Activated naive CD8-positive, alpha-beta T cell treated with anti-CD3 and anti-CD28 coated beads, Interleukin-2, amount 50 U/mL, for 24 hours (primary cell): ENCODE data around the gene CCDC8.
"Not testable (repeated sequence)": the region's sequence is repeated elsewhere in the genome, so short reads cannot be mapped to it uniquely, and the experiment has no call there.

Experiments
- ATAC-seq: fragments of 150-1000 bp; cut with Tn5 transposase; one replicate; pipeline ENCODE4 v1.10.0; 2021
- DNase-seq: peaks from one replicate; pipeline ENCODE4 v3.0.0; 2021
- H3K27ac Mint-ChIP-seq: one replicate; pipeline ENCODE4 v1.8.0; 2021; ENCODE audit warnings: mild to moderate bottlenecking, mixed read lengths
- H3K27me3 Mint-ChIP-seq: one replicate; pipeline ENCODE4 v1.8.0; 2021; ENCODE audit warnings: mixed read lengths
- H3K36me3 Mint-ChIP-seq: one replicate; pipeline ENCODE4 v1.8.0; 2021; ENCODE audit warnings: low read depth, mixed read lengths
- H3K4me1 Mint-ChIP-seq: one replicate; pipeline ENCODE4 v1.8.0; 2021; ENCODE audit warnings: mixed read lengths
- H3K4me3 Mint-ChIP-seq: one replicate; pipeline ENCODE4 v1.8.0; 2021; ENCODE audit warnings: mild to moderate bottlenecking, moderate library complexity, mixed read lengths
- H3K9me3 Mint-ChIP-seq: one replicate; pipeline ENCODE4 v1.8.0; 2021; ENCODE audit warnings: mixed read lengths

CCDC8 gene

GRCh38 chr19:46402725-46403124 is 10.6 kb downstream of the CCDC8 start:
- H3K4me3 Mint-ChIP-seq: no peak overlapping the region
- no peak for ATAC-seq

GRCh38 chr19:46397801-46398479 is 15.4 kb downstream of the CCDC8 start:
- not testable (repeated sequence) for H3K4me3 Mint-ChIP-seq, H3K36me3 Mint-ChIP-seq, H3K27ac Mint-ChIP-seq, ATAC-seq, H3K9me3 Mint-ChIP-seq, DNase-seq, H3K4me1 Mint-ChIP-seq
- H3K27me3 Mint-ChIP-seq: peaks cover 27% of the 10 kb centered on the region

More at GRCh38 chr19:46402725-46403124, 10.6 kb downstream of the CCDC8 start:
- Mint-ChIP-seq H3K4me1 (peaks cover 14% of the 10 kb centered on the region), H3K27ac (no peak overlapping the region), H3K36me3 (no peaks in the 10 kb centered on the region), H3K9me3 (no peaks in the 10 kb centered on the region), H3K27me3 (peaks cover 64% of the 10 kb centered on the region)
- no peak for DNase-seq

GRCh38 chr19:46394402-46394797 is 19.0 kb downstream of the CCDC8 start:
- peaks cover 9% of the 10 kb centered on the region for H3K4me1 Mint-ChIP-seq
- ATAC-seq (peak; percentile 24), DNase-seq (no peak)
- peaks cover 8% of the 10 kb centered on the region for H3K27me3 Mint-ChIP-seq
- no peak overlapping the region for H3K27ac Mint-ChIP-seq
- peaks cover 16% of the 10 kb centered on the region for H3K36me3 Mint-ChIP-seq
- no peaks in the 10 kb centered on the region for H3K9me3 Mint-ChIP-seq
- H3K4me3 Mint-ChIP-seq: no peak overlapping the region

GRCh38 chr19:46393456-46394401 is 19.6 kb downstream of the CCDC8 start:
- peaks cover 9% of the 10 kb centered on the region for H3K4me1 Mint-ChIP-seq
- H3K4me3 Mint-ChIP-seq: no peak overlapping the region
- H3K9me3 Mint-ChIP-seq: no peaks in the 10 kb centered on the region
- DNase-seq (no peak), ATAC-seq (no peak)
- peaks cover 5% of the 10 kb centered on the region for H3K27me3 Mint-ChIP-seq
- no peak overlapping the region for H3K27ac Mint-ChIP-seq
- peaks cover 21% of the 10 kb centered on the region for H3K36me3 Mint-ChIP-seq

GRCh38 chr19:46392837-46393236 is 20.5 kb downstream of the CCDC8 start:
- H3K27ac Mint-ChIP-seq: no peak overlapping the region
- H3K4me1 Mint-ChIP-seq: peaks cover 9% of the 10 kb centered on the region
- peaks cover 3% of the 10 kb centered on the region for H3K27me3 Mint-ChIP-seq
- H3K36me3 Mint-ChIP-seq: peaks cover 27% of the 10 kb centered on the region
- no peaks in the 10 kb centered on the region for H3K9me3 Mint-ChIP-seq
- ATAC-seq (no peak), DNase-seq (no peak)
- H3K4me3 Mint-ChIP-seq: no peak overlapping the region

- no peak for ATAC-seq
- H3K9me3 Mint-ChIP-seq: no peaks in the 10 kb centered on the region
- DNase-seq: no peak
- no peaks in the 10 kb centered on the region for H3K27me3 Mint-ChIP-seq
- H3K4me1 Mint-ChIP-seq: peaks cover 10% of the 10 kb centered on the region
- H3K27ac Mint-ChIP-seq: no peak overlapping the region
- no peak overlapping the region for H3K4me3 Mint-ChIP-seq
- H3K36me3 Mint-ChIP-seq: peaks cover 32% of the 10 kb centered on the region
These were observed 21.0 kb downstream of the CCDC8 start for GRCh38 chr19:46392252-46392801.

GRCh38 chr19:46391296-46392251 is 21.8 kb downstream of the CCDC8 start:
- no peaks in the 10 kb centered on the region for H3K27me3 Mint-ChIP-seq
- DNase-seq (no peak), ATAC-seq (no peak)
- H3K36me3 Mint-ChIP-seq: peaks cover 39% of the 10 kb centered on the region
- no peak overlapping the region for H3K4me3 Mint-ChIP-seq
- H3K4me1 Mint-ChIP-seq: peaks cover 10% of the 10 kb centered on the region
- no peaks in the 10 kb centered on the region for H3K9me3 Mint-ChIP-seq
- H3K27ac Mint-ChIP-seq: no peak overlapping the region

GRCh38 chr19:46390866-46391265 is 22.5 kb downstream of the CCDC8 start:
- DNase-seq (no peak), ATAC-seq (no peak)
- Mint-ChIP-seq H3K4me3 (no peak overlapping the region), H3K9me3 (no peaks in the 10 kb centered on the region), H3K4me1 (peaks cover 10% of the 10 kb centered on the region), H3K36me3 (peaks cover 41% of the 10 kb centered on the region), H3K27me3 (no peaks in the 10 kb centered on the region), H3K27ac (no peak overlapping the region)

- no peaks in the 10 kb centered on the region for H3K9me3 Mint-ChIP-seq
- no peaks in the 10 kb centered on the region for H3K27me3 Mint-ChIP-seq
- H3K4me1 Mint-ChIP-seq: peaks cover 8% of the 10 kb centered on the region
- ATAC-seq: no peak
- H3K4me3 Mint-ChIP-seq: no peak overlapping the region
- no peak for DNase-seq
- no peak overlapping the region for H3K27ac Mint-ChIP-seq
- H3K36me3 Mint-ChIP-seq: peaks cover 44% of the 10 kb centered on the region
These were observed 23.1 kb downstream of the CCDC8 start for GRCh38 chr19:46390121-46390858.

GRCh38 chr19:46388311-46389095 is 24.9 kb downstream of the CCDC8 start:
- H3K9me3 Mint-ChIP-seq: no peaks in the 10 kb centered on the region
- ATAC-seq (no peak), DNase-seq (no peak)
- peaks cover 52% of the 10 kb centered on the region for H3K36me3 Mint-ChIP-seq
- H3K27me3 Mint-ChIP-seq: no peaks in the 10 kb centered on the region
- peaks cover 4% of the 10 kb centered on the region for H3K4me1 Mint-ChIP-seq
- no peak overlapping the region for H3K4me3 Mint-ChIP-seq
- no peak overlapping the region for H3K27ac Mint-ChIP-seq

GRCh38 chr19:46387713-46388130 is 25.6 kb downstream of the CCDC8 start:
- H3K27me3 Mint-ChIP-seq: no peaks in the 10 kb centered on the region
- H3K4me3 Mint-ChIP-seq: no peak overlapping the region
- H3K4me1 Mint-ChIP-seq: peaks cover 2% of the 10 kb centered on the region
- DNase-seq (no peak), ATAC-seq (no peak)
- H3K36me3 Mint-ChIP-seq: peaks cover 53% of the 10 kb centered on the region
- H3K27ac Mint-ChIP-seq: peak overlapping the region; percentile 56
- H3K9me3 Mint-ChIP-seq: no peaks in the 10 kb centered on the region

- peak overlapping the region; percentile 56 for H3K27ac Mint-ChIP-seq
- H3K36me3 Mint-ChIP-seq: peaks cover 58% of the 10 kb centered on the region
- ATAC-seq (no peak), DNase-seq (no peak)
- no peaks in the 10 kb centered on the region for H3K9me3 Mint-ChIP-seq
- no peaks in the 10 kb centered on the region for H3K27me3 Mint-ChIP-seq
- H3K4me3 Mint-ChIP-seq: no peak overlapping the region
- peaks cover 2% of the 10 kb centered on the region for H3K4me1 Mint-ChIP-seq
These were observed 26.2 kb downstream of the CCDC8 start for GRCh38 chr19:46386996-46387712.
